ENCODE measurements around the gene WHRN.
A peak's percentile ranks its signal among the peaks of the same experiment; 100 is the strongest.

WHRN gene

DNA sequence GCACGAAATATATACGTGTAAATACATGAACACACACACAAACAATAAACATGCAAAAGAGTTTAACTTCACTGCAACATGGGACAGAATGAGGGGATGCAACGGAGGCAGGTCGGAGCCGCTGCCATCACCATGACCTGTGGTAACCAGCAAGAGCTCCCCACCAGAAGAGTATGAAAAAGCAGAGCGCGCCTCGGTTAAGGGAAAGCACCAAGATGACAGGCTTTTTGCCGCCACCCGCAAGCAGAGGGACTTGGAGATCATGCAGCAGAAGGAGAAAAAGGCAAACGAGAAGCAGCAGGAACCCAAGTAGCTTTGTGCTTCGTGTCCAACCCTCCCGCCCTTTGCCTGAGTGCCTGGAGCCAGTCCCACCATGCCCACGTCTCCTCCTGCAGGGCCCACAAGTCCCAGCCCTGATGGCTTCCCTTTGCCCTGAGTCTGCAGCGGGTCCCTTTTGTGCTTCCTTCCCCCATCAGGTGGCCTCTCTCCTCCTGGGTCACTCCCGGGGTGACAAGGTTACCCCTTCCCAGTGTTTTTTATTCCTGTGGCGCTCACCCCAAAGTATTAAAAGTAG, 13.8 kb downstream of the WHRN start:
- DNase-seq (ENCODE audit: low read depth): no peak

DNA sequence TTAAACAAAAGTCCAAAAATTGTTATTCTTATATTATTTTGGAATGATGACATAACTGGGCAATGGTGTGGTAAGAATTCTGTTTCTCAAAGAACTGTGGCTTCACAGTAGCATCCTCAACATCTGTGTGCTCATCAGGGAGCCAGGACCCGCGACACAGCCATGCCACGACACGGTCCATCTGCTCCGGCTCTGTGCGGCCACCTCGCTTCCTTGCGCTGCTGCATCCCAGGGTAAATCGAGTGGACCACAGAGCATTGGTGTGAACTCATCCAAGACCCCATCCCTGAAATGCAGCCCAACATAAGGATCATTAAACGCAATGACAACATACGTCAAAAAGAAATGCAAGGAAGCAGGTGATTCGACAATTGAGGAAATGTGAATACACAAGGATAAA, 15.3 kb downstream of the WHRN start:
- no peak for DNase-seq (ENCODE audit: low read depth)

DNA sequence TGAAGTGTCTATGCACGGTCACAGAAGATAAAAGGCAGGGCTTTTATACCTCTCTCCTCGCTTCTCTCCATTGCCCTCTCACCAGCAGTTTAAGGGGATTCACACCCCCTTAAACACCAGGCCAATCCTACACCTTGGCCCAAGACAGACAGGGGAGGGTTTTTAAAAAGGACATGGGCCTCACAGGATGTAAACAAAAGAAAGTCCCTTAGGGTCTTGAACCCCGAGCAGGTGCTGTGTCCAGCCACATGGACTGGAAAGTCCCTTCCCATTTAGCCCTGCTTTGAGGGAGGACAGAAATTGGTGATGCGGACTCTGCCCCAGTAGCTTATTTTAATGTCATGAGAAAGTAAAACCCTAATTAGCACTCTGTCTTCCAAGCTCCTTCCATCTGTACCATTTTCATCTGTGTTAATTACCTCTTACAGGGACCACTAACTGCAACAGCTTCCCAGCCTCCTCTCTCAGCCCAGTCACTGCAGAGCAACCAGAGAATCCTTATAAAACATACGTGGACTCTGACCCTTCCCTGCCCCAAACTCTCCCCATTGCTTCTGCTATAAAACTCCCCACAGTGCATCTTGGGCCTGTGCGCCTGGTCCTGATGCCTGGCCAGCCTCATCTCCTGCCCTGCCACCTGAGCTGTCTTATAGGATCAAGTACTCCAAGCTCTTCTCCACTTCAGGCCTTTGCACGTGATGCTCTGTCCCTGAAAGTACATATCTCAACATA, 16.7 kb downstream of the WHRN start:
- DNase-seq (ENCODE audit: low read depth): no peak

- DNase-seq (ENCODE audit: low read depth): peak; percentile 50
These were observed 17.5 kb downstream of the WHRN start for GRCh38 chr9:114487607-114488300.

- no peak for DNase-seq (ENCODE audit: low read depth)
These were observed 18.9 kb downstream of the WHRN start for GRCh38 chr9:114486205-114486963.

GRCh38 chr9:114484854-114485443, 20.3 kb downstream of the WHRN start:
- peak; percentile 41 for DNase-seq (ENCODE audit: low read depth)

- DNase-seq (ENCODE audit: low read depth): no peak
These were observed 20.9 kb downstream of the WHRN start for GRCh38 chr9:114484215-114484853.

DNA sequence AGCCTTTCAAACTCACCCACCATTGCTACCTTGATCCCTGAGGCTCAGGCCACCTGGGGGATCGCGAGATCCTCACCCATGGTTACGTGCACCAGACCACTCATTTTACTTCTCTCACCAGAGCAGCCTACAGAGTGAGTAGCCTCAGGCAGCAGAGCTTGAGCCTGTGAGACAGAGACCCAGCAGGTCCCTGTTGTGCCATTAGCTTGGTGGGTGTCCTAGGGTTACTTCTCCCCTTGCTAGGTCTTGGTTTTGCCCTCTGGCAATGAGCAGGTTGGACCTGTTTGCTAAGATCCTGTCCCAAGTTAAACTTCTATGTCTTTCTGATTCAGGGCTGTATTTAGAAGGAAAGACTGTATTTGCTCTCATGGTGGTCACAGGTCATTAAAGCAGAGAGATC, 21.8 kb downstream of the WHRN start:
- DNase-seq (ENCODE audit: low read depth): no peak

GRCh38 chr9:114482593-114482992, 22.7 kb downstream of the WHRN start:
- DNase-seq (ENCODE audit: low read depth): no peak

- DNase-seq (ENCODE audit: low read depth): no peak
These were observed 23.5 kb downstream of the WHRN start for GRCh38 chr9:114481789-114482188.

DNA sequence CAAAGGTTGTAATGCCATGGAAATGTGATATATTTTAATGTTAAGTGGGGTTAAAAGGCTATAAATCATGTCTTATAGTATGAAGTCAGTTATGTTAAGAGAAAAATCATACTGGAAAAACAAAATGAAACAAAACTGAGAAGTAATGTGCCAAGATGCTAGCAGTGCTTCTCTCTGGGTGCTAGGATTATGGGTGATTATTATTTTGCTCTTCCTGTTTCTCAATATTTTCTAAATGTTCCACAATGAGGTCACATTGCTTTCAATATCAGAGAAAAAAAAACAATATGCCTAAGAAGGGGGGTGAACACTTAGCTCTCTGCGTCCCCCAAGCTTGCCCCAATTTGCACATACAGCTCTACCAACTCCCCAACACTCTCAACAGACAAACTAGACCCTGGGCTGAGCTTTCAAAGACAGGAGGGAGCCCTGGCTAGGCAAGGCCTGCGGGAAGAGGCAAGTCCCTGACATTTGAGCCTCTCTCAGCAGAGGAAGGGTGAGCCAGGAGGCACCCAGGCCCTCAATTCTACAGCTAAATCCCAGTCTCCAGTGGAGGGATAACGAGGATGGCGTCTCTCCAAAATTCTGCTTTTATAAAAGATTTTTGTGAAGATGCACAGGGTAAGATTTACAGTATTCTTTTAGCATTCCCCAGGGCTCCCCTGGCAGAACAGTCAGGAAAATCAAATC, 24.4 kb downstream of the WHRN start:
- DNase-seq (ENCODE audit: low read depth): no peak

GRCh38 chr9:114478871-114479270, 26.4 kb downstream of the WHRN start:
- no peak for DNase-seq (ENCODE audit: low read depth)

GRCh38 chr9:114478459-114478858, 26.8 kb downstream of the WHRN start:
- no peak for DNase-seq (ENCODE audit: low read depth)

DNA sequence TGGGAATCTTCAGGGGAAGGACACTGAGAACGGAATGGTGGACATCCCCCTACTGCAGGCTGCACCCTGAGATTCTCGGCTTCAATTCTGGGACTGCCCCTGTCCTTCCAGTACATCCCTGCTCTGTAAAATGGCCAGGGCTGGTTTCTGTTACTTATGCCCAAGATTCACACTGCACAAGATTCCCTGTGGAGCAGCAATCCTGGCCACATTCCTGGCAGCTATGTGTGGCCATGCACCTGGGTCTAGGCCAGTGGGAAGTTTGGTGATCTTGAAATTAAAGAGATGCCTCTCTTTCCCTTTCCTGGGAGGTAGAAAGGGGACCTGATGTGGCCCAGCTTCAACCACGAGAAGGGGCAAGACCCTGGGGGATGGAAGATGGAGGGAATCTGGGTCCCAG, 27.6 kb downstream of the WHRN start:
- no peak for DNase-seq (ENCODE audit: low read depth)

DNA sequence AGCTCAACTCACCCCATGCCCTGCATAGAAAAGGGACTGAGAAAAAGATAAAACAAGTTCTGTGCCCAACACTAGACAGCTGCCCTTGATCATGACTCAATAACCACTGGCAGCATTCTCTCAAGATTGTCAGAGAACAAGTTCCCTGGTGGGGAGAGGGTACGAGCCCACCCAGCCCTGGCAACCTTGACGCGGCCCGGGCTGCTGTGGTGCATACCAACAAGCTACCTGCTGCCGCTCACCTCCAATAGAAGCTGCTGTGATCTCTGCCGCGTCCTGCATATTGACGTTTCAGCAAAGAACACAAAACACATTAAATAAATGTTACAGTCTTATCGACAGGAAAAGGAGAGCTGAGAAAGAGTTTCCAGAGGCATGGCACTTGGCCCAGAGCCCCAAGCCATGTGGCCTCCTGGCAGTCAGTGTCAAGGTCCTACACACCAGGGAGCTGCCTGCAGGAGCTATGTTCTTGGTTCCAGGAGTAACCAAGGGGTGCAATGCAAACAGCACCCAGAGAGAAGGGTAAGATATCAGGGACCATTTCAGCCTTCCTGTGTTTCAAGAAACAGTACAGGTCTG, 28.3 kb downstream of the WHRN start:
- DNase-seq (ENCODE audit: low read depth): no peak

DNA sequence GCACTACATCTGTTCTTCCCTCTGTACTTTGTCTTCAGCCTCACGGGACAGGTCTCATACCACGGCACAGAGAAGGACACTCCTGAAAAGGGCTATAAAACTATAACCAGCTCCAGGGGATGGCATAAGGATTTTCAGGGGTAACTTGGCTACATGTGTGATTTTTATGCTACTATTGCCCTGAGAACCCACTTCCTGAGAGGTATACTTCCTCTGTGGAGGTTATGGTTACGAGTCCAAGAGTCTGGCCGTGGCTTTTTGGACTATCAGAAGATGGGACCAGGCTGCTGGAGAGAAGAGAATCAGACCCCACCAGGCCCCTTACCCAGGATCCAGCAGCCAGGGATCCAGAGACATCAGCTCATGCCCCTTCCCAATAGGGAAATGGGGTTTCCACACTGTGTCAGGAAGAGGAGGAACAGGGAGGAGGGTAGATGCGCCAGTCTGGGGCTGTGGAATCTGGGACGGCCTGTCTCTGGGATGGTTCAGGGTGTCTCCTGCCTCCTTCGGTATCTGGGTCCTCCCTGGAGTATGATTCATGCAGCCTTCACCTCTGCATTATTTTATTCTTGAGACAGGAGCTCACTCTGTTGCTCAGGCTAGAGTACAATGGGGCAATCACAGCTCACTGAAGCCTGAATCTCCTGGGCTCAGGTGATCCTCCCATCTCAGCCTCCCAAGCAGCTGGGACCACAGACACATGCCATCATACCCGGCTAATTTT, 29.7 kb downstream of the WHRN start:
- DNase-seq (ENCODE audit: low read depth): no peak

GRCh38 chr9:114474425-114474824, 30.8 kb downstream of the WHRN start:
- DNase-seq (ENCODE audit: low read depth): no peak

- DNase-seq (ENCODE audit: low read depth): no peak
These were observed 31.8 kb downstream of the WHRN start for GRCh38 chr9:114473447-114473801.

GRCh38 chr9:114472765-114473446, 32.4 kb downstream of the WHRN start:
- no peak for DNase-seq (ENCODE audit: low read depth)

GRCh38 chr9:114471157-114471556, 34.1 kb downstream of the WHRN start:
- DNase-seq (ENCODE audit: low read depth): no peak
